Kidney tubule cell (primary cell): Measurements from ENCODE around the gene GAS7.

ENCODE experiments used
- DNase-seq: peaks from one replicate; pipeline ENCODE4 v3.0.0-alpha.2; 2018; ENCODE audit warnings: low spot score

GAS7 gene

GRCh38 chr17:10135539-10136257 is 62.7 kb downstream of the GAS7 start:
- peak; percentile 38 for DNase-seq

GRCh38 chr17:10130677-10131076 is 67.7 kb downstream of the GAS7 start:
- no peak for DNase-seq

GRCh38 chr17:10130263-10130662 is 68.1 kb downstream of the GAS7 start:
- DNase-seq: no peak

GRCh38 chr17:10127819-10128425 is 70.5 kb downstream of the GAS7 start:
- DNase-seq: peak; percentile 32

- no peak for DNase-seq
Measured at GRCh38 chr17:10126616-10127501, 71.5 kb downstream of the GAS7 start.

- no peak for DNase-seq
Measured at GRCh38 chr17:10126276-10126615, 72.2 kb downstream of the GAS7 start.

GRCh38 chr17:10125531-10126275 is 72.7 kb downstream of the GAS7 start:
- DNase-seq: no peak

GRCh38 chr17:10123093-10123492 is 75.3 kb downstream of the GAS7 start:
- no peak for DNase-seq

GRCh38 chr17:10121971-10122707 is 76.3 kb downstream of the GAS7 start:
- no peak for DNase-seq

GRCh38 chr17:10120749-10121148 is 77.7 kb downstream of the GAS7 start:
- DNase-seq: no peak

- no peak for DNase-seq
Measured at GRCh38 chr17:10120109-10120485, 78.3 kb downstream of the GAS7 start.

- DNase-seq: peak; percentile 56
Measured at GRCh38 chr17:10119203-10120108, 79.0 kb downstream of the GAS7 start.

GRCh38 chr17:10118788-10119130 is 79.6 kb downstream of the GAS7 start:
- no peak for DNase-seq

- no peak for DNase-seq
Measured at GRCh38 chr17:10117581-10118001, 80.8 kb downstream of the GAS7 start.

GRCh38 chr17:10116753-10117420 is 81.5 kb downstream of the GAS7 start:
- DNase-seq: no peak

- DNase-seq: no peak
Measured at GRCh38 chr17:10116267-10116666, 82.1 kb downstream of the GAS7 start.

GRCh38 chr17:10115536-10115932 is 82.9 kb downstream of the GAS7 start:
- DNase-seq: no peak

- peak; percentile 49 for DNase-seq
Measured at GRCh38 chr17:10114931-10115535, 83.4 kb downstream of the GAS7 start.

- no peak for DNase-seq
Measured at GRCh38 chr17:10112962-10113361, 85.4 kb downstream of the GAS7 start.
